Measurements from ENCODE around the gene ERAP2.

Gene ERAP2

GRCh38 chr5:96943799-96944198 lies 67.5 kb downstream of the ERAP2 start:
- DNase-seq (ENCODE audit: low read depth), result no peak
- no peak overlapping the region for H3K4me3 ChIP-seq (ENCODE audit: low read depth, low read length)
- TF ChIP-seq CTCF (conservative IDR thresholded peaks at IDR 0.05; ENCODE audit: low read depth, low read length), result no peak

GRCh38 chr5:96945144-96945897 lies 69.0 kb downstream of the ERAP2 start:
- no peak for DNase-seq (ENCODE audit: low read depth)
- no peak for TF ChIP-seq CTCF (conservative IDR thresholded peaks at IDR 0.05; ENCODE audit: low read depth, low read length)
- H3K4me3 ChIP-seq (ENCODE audit: low read depth, low read length), result no peak overlapping the region

- no peak overlapping the region for H3K4me3 ChIP-seq (ENCODE audit: low read depth, low read length)
- no peak for TF ChIP-seq CTCF (conservative IDR thresholded peaks at IDR 0.05; ENCODE audit: low read depth, low read length)
- DNase-seq (ENCODE audit: low read depth), result no peak
Observed at GRCh38 chr5:96946381-96946780, 70.1 kb downstream of the ERAP2 start.

GRCh38 chr5:96952118-96952750 lies 75.9 kb downstream of the ERAP2 start:
- H3K4me3 ChIP-seq (ENCODE audit: low read depth, low read length), result no peak overlapping the region
- DNase-seq (ENCODE audit: low read depth), result peak; percentile 41
- no peak for TF ChIP-seq CTCF (conservative IDR thresholded peaks at IDR 0.05; ENCODE audit: low read depth, low read length)

GRCh38 chr5:96952974-96953730 lies 76.9 kb downstream of the ERAP2 start:
- no peak for TF ChIP-seq CTCF (conservative IDR thresholded peaks at IDR 0.05; ENCODE audit: low read depth, low read length)
- H3K4me3 ChIP-seq (ENCODE audit: low read depth, low read length), result no peak overlapping the region
- no peak for DNase-seq (ENCODE audit: low read depth)

GRCh38 chr5:96957254-96958049 lies 81.2 kb downstream of the ERAP2 start:
- no peak for TF ChIP-seq CTCF (conservative IDR thresholded peaks at IDR 0.05; ENCODE audit: low read depth, low read length)
- H3K4me3 ChIP-seq (ENCODE audit: low read depth, low read length), result no peak overlapping the region
- no peak for DNase-seq (ENCODE audit: low read depth)

All from choroid plexus epithelial cell (primary cell).